Measurements from ENCODE around the gene PPP1R14B.

GRCh38 chr11:64248578-64248977 is 1.8 kb upstream of the PPP1R14B start:
- TF ChIP-seq, protein P1, sequence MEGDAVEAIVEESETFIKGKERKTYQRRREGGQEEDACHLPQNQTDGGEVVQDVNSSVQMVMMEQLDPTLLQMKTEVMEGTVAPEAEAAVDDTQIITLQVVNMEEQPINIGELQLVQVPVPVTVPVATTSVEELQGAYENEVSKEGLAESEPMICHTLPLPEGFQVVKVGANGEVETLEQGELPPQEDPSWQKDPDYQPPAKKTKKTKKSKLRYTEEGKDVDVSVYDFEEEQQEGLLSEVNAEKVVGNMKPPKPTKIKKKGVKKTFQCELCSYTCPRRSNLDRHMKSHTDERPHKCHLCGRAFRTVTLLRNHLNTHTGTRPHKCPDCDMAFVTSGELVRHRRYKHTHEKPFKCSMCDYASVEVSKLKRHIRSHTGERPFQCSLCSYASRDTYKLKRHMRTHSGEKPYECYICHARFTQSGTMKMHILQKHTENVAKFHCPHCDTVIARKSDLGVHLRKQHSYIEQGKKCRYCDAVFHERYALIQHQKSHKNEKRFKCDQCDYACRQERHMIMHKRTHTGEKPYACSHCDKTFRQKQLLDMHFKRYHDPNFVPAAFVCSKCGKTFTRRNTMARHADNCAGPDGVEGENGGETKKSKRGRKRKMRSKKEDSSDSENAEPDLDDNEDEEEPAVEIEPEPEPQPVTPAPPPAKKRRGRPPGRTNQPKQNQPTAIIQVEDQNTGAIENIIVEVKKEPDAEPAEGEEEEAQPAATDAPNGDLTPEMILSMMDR (IDR thresholded peaks at IDR 0.05), result no peak
- TF ChIP-seq POLR2A (IDR thresholded peaks at IDR 0.05), result no peak

Measured in thyroid gland (tissue), 4 donors.